ENCODE results near the gene CHCHD3. TPM values are rescaled to one million over a fixed set of nuclear protein-coding genes. Genes with fewer than 3 reads are reported as not detected.
"Not testable (repeated sequence)": the region's sequence is repeated elsewhere in the genome, so short reads cannot be mapped to it uniquely, and the experiment has no call there.

The CHCHD3 gene
- total RNA-seq, 1 donor from 2014 or later: 76.8 TPM

- Mint-ChIP-seq H3K27ac (no peak overlapping the region), H3K36me3 (ENCODE audit: low read depth) (peaks cover 5% of the 10 kb centered on the region), H3K4me1 (ENCODE audit: low read depth) (peaks cover 5% of the 10 kb centered on the region), H3K9me3 (no peaks in the 10 kb centered on the region), H3K27me3 (ENCODE audit: insufficient read depth) (no peaks in the 10 kb centered on the region), H3K4me3 (no peak overlapping the region)
- no peak for DNase-seq (ENCODE audit: low spot score)
- intact Hi-C loops (cut with micrococcal nuclease): no loop called here
Observed at GRCh38 chr7:132942701-132943100, 139.2 kb downstream of the CHCHD3 start.

- no peak for DNase-seq (ENCODE audit: low spot score)
- Mint-ChIP-seq H3K4me1 (ENCODE audit: low read depth) (peaks cover 5% of the 10 kb centered on the region), H3K9me3 (no peaks in the 10 kb centered on the region), H3K27me3 (ENCODE audit: insufficient read depth) (no peaks in the 10 kb centered on the region), H3K36me3 (ENCODE audit: low read depth) (peaks cover 5% of the 10 kb centered on the region), H3K27ac (no peak overlapping the region), H3K4me3 (no peak overlapping the region)
- intact Hi-C loops (cut with micrococcal nuclease): no loop called here
Observed at GRCh38 chr7:132941905-132942304, 140.0 kb downstream of the CHCHD3 start.

- H3K27ac Mint-ChIP-seq: no peak overlapping the region
- no peaks in the 10 kb centered on the region for H3K9me3 Mint-ChIP-seq
- H3K27me3 Mint-ChIP-seq (ENCODE audit: insufficient read depth): no peaks in the 10 kb centered on the region
- H3K36me3 Mint-ChIP-seq (ENCODE audit: low read depth): peaks cover 5% of the 10 kb centered on the region
- intact Hi-C loops (cut with micrococcal nuclease): no loop called here
- H3K4me3 Mint-ChIP-seq: no peak overlapping the region
- H3K4me1 Mint-ChIP-seq (ENCODE audit: low read depth): peaks cover 5% of the 10 kb centered on the region
- no peak for DNase-seq (ENCODE audit: low spot score)
Observed at GRCh38 chr7:132941428-132941827, 140.5 kb downstream of the CHCHD3 start.

- intact Hi-C loops (cut with micrococcal nuclease): no loop called here
- Mint-ChIP-seq H3K27ac (no peak overlapping the region), H3K4me3 (no peak overlapping the region), H3K9me3 (no peaks in the 10 kb centered on the region), H3K36me3 (ENCODE audit: low read depth) (peaks cover 5% of the 10 kb centered on the region), H3K27me3 (ENCODE audit: insufficient read depth) (no peaks in the 10 kb centered on the region), H3K4me1 (ENCODE audit: low read depth) (peaks cover 5% of the 10 kb centered on the region)
- no peak for DNase-seq (ENCODE audit: low spot score)
Observed at GRCh38 chr7:132940084-132940483, 141.8 kb downstream of the CHCHD3 start.

GRCh38 chr7:132939495-132939894 lies 142.4 kb downstream of the CHCHD3 start:
- H3K27me3 Mint-ChIP-seq (ENCODE audit: insufficient read depth): no peaks in the 10 kb centered on the region
- no peaks in the 10 kb centered on the region for H3K9me3 Mint-ChIP-seq
- no peak overlapping the region for H3K27ac Mint-ChIP-seq
- intact Hi-C loops (cut with micrococcal nuclease): no loop called here
- peaks cover 5% of the 10 kb centered on the region for H3K36me3 Mint-ChIP-seq (ENCODE audit: low read depth)
- DNase-seq (ENCODE audit: low spot score): no peak
- no peak overlapping the region for H3K4me3 Mint-ChIP-seq
- H3K4me1 Mint-ChIP-seq (ENCODE audit: low read depth): peaks cover 5% of the 10 kb centered on the region

GRCh38 chr7:132937286-132937685 lies 144.6 kb downstream of the CHCHD3 start:
- H3K27me3 Mint-ChIP-seq (ENCODE audit: insufficient read depth): no peaks in the 10 kb centered on the region
- no peak overlapping the region for H3K27ac Mint-ChIP-seq
- H3K4me1 Mint-ChIP-seq (ENCODE audit: low read depth): no peaks in the 10 kb centered on the region
- H3K9me3 Mint-ChIP-seq: no peaks in the 10 kb centered on the region
- intact Hi-C loops (cut with micrococcal nuclease): no loop called here
- peaks cover 5% of the 10 kb centered on the region for H3K36me3 Mint-ChIP-seq (ENCODE audit: low read depth)
- H3K4me3 Mint-ChIP-seq: no peak overlapping the region
- no peak for DNase-seq (ENCODE audit: low spot score)

GRCh38 chr7:132935608-132936007 lies 146.3 kb downstream of the CHCHD3 start:
- no peak overlapping the region for H3K4me3 Mint-ChIP-seq
- no peaks in the 10 kb centered on the region for H3K9me3 Mint-ChIP-seq
- DNase-seq (ENCODE audit: low spot score): no peak
- H3K27me3 Mint-ChIP-seq (ENCODE audit: insufficient read depth): no peaks in the 10 kb centered on the region
- H3K36me3 Mint-ChIP-seq (ENCODE audit: low read depth): peaks cover 5% of the 10 kb centered on the region
- H3K4me1 Mint-ChIP-seq (ENCODE audit: low read depth): no peaks in the 10 kb centered on the region
- no peak overlapping the region for H3K27ac Mint-ChIP-seq
- intact Hi-C loops (cut with micrococcal nuclease): no loop called here

GRCh38 chr7:132934017-132934416 lies 147.9 kb downstream of the CHCHD3 start:
- DNase-seq (ENCODE audit: low spot score): no peak
- Mint-ChIP-seq H3K27me3 (ENCODE audit: insufficient read depth) (no peaks in the 10 kb centered on the region), H3K36me3 (ENCODE audit: low read depth) (peaks cover 8% of the 10 kb centered on the region), H3K27ac (no peak overlapping the region), H3K9me3 (no peaks in the 10 kb centered on the region), H3K4me1 (ENCODE audit: low read depth) (no peaks in the 10 kb centered on the region), H3K4me3 (no peak overlapping the region)
- intact Hi-C loops (cut with micrococcal nuclease): no loop called here

GRCh38 chr7:132933072-132933458 lies 148.8 kb downstream of the CHCHD3 start:
- Mint-ChIP-seq H3K27ac (no peak overlapping the region), H3K4me3 (no peak overlapping the region), H3K9me3 (no peaks in the 10 kb centered on the region), H3K27me3 (ENCODE audit: insufficient read depth) (no peaks in the 10 kb centered on the region), H3K36me3 (ENCODE audit: low read depth) (peaks cover 5% of the 10 kb centered on the region), H3K4me1 (ENCODE audit: low read depth) (no peaks in the 10 kb centered on the region)
- DNase-seq (ENCODE audit: low spot score): no peak
- intact Hi-C loops (cut with micrococcal nuclease): no loop called here

- Mint-ChIP-seq H3K27me3 (ENCODE audit: insufficient read depth) (no peaks in the 10 kb centered on the region), H3K4me3 (no peak overlapping the region), H3K27ac (no peak overlapping the region), H3K9me3 (no peaks in the 10 kb centered on the region), H3K4me1 (ENCODE audit: low read depth) (no peaks in the 10 kb centered on the region), H3K36me3 (ENCODE audit: low read depth) (peaks cover 5% of the 10 kb centered on the region)
- no peak for DNase-seq (ENCODE audit: low spot score)
- intact Hi-C loops (cut with micrococcal nuclease): no loop called here
Observed at GRCh38 chr7:132932296-132933071, 149.4 kb downstream of the CHCHD3 start.

- Mint-ChIP-seq H3K9me3 (no peaks in the 10 kb centered on the region), H3K27me3 (ENCODE audit: insufficient read depth) (no peaks in the 10 kb centered on the region), H3K4me1 (ENCODE audit: low read depth) (no peaks in the 10 kb centered on the region), H3K36me3 (ENCODE audit: low read depth) (peaks cover 7% of the 10 kb centered on the region), H3K4me3 (no peak overlapping the region), H3K27ac (no peak overlapping the region)
- no peak for DNase-seq (ENCODE audit: low spot score)
- intact Hi-C loops (cut with micrococcal nuclease): no loop called here
Observed at GRCh38 chr7:132930881-132931280, 151.0 kb downstream of the CHCHD3 start.

- intact Hi-C loops (cut with micrococcal nuclease); H3K4me1 Mint-ChIP-seq (ENCODE audit: low read depth); H3K9me3 Mint-ChIP-seq; H3K27me3 Mint-ChIP-seq (ENCODE audit: insufficient read depth); H3K27ac Mint-ChIP-seq; H3K36me3 Mint-ChIP-seq (ENCODE audit: low read depth); H3K4me3 Mint-ChIP-seq; DNase-seq (ENCODE audit: low spot score): not testable (repeated sequence)
Observed at GRCh38 chr7:132929944-132930343, 151.9 kb downstream of the CHCHD3 start.

GRCh38 chr7:132919771-132920170 lies 162.1 kb downstream of the CHCHD3 start:
- Mint-ChIP-seq H3K27ac (no peak overlapping the region), H3K27me3 (ENCODE audit: insufficient read depth) (no peaks in the 10 kb centered on the region), H3K36me3 (ENCODE audit: low read depth) (peaks cover 2% of the 10 kb centered on the region), H3K4me3 (no peak overlapping the region), H3K9me3 (no peaks in the 10 kb centered on the region), H3K4me1 (ENCODE audit: low read depth) (no peaks in the 10 kb centered on the region)
- intact Hi-C loops (cut with micrococcal nuclease): no loop called here
- no peak for DNase-seq (ENCODE audit: low spot score)

- Mint-ChIP-seq H3K27me3 (ENCODE audit: insufficient read depth) (no peaks in the 10 kb centered on the region), H3K9me3 (no peaks in the 10 kb centered on the region), H3K36me3 (ENCODE audit: low read depth) (peaks cover 10% of the 10 kb centered on the region), H3K27ac (no peak overlapping the region), H3K4me3 (no peak overlapping the region), H3K4me1 (ENCODE audit: low read depth) (no peaks in the 10 kb centered on the region)
- intact Hi-C loops (cut with micrococcal nuclease): no loop called here
- DNase-seq (ENCODE audit: low spot score): no peak
Observed at GRCh38 chr7:132915647-132916046, 166.2 kb downstream of the CHCHD3 start.

Measured in activated T-helper 1 cell treated with anti-CD3 and anti-CD28 coated beads, Interleukin-12 subunit alpha, Interleukin-12 subunit beta, Interleukin-2, Interleukin-4 antibody, amounts not matched to agents 30 ng/mL and 10 ng/mL and 1 ng/mL, durations not matched to agents 14 hours and 24 hours and 36 hours (primary cell).